Lower leg skin (tissue), 4 donors: ENCODE measurements around the gene PLEKHN1. TPM values are rescaled to one million over a fixed set of nuclear protein-coding genes. Genes with fewer than 3 reads are reported as not detected.

Experiments
- DNase-seq, 2 donors: peaks; one replicate each; pipeline ENCODE4 v3.0.0-alpha.2; 2019; ENCODE audit warnings: low spot score in 2 of 2
- H3K4me3 ChIP-seq: fragments of 200-600 bp; sonication (generic); 2 replicates; pipeline ENCODE4 v1.5.1; 2017; ENCODE audit warnings: mild to moderate bottlenecking, low read depth; ENCODE audit not compliant: poor library complexity, severe bottlenecking
- POLR2A ChIP-seq, 2 donors: fragments of 450-650 bp; IDR thresholded peaks; one replicate each; pipeline ENCODE4 v1.6.1; 2016 to 2017; ENCODE audit warnings: antibody characterized with exemption in 2 of 2, mild to moderate bottlenecking in 1 of 2, moderate library complexity in 1 of 2
- WGBS, 2 donors: methylation state at CpG; one replicate each; pipeline ENCODE4 v1.1.5; 2018; 5-methylcytosine and 5-hydroxymethylcytosine counted together
- intact Hi-C: fragments of 100-400 bp; cut with DNase I; formaldehyde crosslinking; loops from one replicate; pipeline ENCODE4 v1.15.0; 2023; ENCODE audit warnings: low total_unique reads
- total RNA-seq, 4 donors: library from RNA; depleted of rRNA; stranded (reverse); fragments of >200 nt; gene quantifications; one replicate each; pipeline ENCODE4 v1.1.0, GENCODE V29; 2016
- TF ChIP-seq, protein P1 (sequence below), 3 donors: fragments of 450-650 bp; IDR thresholded peaks; one replicate each; pipeline ENCODE4 v1.5.1; 2016; ENCODE audit warnings: antibody characterized with exemption in 3 of 3, mild to moderate bottlenecking in 3 of 3, moderate library complexity in 2 of 3

PLEKHN1 gene
- total RNA-seq, 4 donors from 2014 or later, result 38.7 to 109 (median 45.3) TPM

DNA sequence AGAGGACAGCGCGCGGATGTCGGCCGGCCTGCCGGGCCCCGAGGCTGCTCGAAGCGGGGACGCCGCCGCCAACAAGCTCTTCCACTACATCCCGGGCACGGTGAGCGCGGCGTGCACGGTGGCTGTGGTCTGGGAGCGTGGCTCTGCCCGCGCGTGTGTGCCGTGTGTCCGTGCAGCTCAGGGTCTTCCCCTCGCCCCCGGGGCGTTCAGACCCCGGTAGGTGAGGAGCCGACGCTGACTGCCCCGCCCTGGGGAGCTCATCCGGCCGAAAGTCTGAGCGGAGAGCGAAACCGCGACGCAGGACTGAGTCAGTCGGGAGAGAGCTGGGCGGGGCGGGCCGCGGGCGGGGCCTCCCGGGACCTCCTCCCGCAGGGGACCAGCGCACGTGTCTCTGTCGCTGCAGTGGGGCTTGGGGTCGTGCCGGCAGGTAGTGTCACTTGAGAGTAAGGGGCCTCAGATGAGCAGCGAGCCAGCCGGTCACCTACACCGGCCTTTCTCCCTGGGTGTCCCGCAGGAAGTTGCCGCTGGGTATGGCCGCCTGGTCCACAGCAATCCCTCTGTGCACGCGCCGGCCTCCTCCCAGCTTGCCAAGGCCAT lies 520 bp downstream of the PLEKHN1 start:
- peak overlapping the region; percentile 48 for H3K4me3 ChIP-seq
- no peak for TF ChIP-seq POLR2A (IDR thresholded peaks at IDR 0.05)
- TF ChIP-seq, protein P1, sequence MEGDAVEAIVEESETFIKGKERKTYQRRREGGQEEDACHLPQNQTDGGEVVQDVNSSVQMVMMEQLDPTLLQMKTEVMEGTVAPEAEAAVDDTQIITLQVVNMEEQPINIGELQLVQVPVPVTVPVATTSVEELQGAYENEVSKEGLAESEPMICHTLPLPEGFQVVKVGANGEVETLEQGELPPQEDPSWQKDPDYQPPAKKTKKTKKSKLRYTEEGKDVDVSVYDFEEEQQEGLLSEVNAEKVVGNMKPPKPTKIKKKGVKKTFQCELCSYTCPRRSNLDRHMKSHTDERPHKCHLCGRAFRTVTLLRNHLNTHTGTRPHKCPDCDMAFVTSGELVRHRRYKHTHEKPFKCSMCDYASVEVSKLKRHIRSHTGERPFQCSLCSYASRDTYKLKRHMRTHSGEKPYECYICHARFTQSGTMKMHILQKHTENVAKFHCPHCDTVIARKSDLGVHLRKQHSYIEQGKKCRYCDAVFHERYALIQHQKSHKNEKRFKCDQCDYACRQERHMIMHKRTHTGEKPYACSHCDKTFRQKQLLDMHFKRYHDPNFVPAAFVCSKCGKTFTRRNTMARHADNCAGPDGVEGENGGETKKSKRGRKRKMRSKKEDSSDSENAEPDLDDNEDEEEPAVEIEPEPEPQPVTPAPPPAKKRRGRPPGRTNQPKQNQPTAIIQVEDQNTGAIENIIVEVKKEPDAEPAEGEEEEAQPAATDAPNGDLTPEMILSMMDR (IDR thresholded peaks at IDR 0.05), result no peak
- intact Hi-C loops, result no loop called here
- 0 to 1% methylated on average over 12 to 15 of the region's 60 CpGs for WGBS, 2 donors
- DNase-seq, result peak; percentile 55 to 95

DNA sequence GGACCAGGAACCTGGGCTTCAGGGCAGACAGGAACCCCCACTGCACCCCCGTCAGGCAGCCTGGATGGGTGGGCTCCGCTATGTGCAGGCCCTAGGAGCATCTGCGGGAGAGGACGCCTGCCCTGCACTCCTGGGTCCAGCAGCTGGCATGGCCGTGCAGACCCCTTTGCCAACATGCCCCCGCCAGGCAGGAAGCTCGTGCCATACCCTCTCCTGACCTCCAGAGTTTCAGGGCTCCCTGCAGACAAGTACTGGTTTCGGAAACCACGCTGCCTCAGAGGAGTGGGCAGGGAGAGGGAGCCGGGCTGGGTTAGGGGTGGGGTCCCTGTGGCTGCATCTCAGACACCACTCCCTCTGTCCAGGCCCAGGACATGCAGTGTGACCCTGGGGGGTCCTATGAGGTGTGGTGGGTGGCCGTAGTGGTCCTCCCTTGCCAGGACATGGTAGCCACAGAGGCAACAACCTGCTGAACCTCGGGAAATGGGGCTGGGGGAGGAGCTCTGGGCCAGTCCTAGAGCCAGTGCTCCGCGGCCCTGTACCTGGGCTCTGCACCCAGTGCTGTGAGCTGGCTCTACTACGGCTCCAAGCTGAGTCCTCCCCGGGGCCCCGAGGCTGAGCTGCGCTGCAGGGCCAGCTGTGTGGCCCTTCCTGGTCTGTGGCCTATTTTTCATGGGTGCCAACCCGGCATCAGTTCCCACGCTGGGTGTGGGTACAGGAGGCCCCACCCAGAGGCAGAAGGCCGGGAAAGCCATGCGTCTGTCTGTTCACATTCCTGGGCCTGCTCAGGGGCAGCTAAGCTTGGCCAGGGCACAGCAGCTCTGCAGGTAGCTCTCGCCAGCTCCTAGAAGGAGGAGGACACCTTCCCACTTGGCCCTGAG lies 1.4 kb downstream of the PLEKHN1 start:
- intact Hi-C loops, result no loop called here
- no peak for TF ChIP-seq POLR2A (IDR thresholded peaks at IDR 0.05)
- TF ChIP-seq, protein P1 (IDR thresholded peaks at IDR 0.05), result no peak
- DNase-seq, result no peak
- WGBS, 2 donors, result 49 to 50% methylated on average over 14 to 17 of the region's 23 CpGs
- no peak overlapping the region for H3K4me3 ChIP-seq

DNA sequence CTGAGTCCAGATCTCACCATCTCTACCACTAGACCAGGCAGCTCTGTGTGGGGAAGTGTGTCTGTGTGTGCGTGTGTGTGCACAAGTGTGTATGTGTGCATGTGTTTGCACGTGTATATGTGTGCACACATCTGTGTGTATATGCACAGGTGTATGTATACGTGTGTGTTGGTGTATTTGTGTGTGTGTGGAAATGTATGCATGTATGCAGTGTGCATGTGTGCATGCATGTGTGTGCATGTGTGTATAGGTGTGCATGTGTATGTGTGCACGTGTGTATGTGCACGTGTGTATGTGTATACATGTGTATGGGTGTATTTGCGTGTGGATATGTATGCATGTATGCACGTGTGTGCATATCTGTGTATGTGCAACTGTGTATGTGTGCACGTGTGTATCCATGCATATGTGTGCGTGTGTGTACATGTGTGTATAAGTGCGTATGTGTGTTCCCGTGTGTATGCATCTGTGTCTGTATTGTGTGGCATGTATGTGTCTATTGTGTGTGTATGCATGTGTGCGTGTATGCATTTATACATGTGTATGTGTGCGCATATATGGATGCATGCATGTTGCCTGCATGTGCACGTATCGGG lies 3.1 kb downstream of the PLEKHN1 start:
- WGBS, 2 donors, result 80 to 83% methylated on average over 15 of the region's 15 CpGs
- TF ChIP-seq POLR2A (IDR thresholded peaks at IDR 0.05), result no peak
- TF ChIP-seq, protein P1 (IDR thresholded peaks at IDR 0.05), result no peak
- H3K4me3 ChIP-seq, result no peak overlapping the region
- intact Hi-C loops, result no loop called here
- DNase-seq, result no peak

DNA sequence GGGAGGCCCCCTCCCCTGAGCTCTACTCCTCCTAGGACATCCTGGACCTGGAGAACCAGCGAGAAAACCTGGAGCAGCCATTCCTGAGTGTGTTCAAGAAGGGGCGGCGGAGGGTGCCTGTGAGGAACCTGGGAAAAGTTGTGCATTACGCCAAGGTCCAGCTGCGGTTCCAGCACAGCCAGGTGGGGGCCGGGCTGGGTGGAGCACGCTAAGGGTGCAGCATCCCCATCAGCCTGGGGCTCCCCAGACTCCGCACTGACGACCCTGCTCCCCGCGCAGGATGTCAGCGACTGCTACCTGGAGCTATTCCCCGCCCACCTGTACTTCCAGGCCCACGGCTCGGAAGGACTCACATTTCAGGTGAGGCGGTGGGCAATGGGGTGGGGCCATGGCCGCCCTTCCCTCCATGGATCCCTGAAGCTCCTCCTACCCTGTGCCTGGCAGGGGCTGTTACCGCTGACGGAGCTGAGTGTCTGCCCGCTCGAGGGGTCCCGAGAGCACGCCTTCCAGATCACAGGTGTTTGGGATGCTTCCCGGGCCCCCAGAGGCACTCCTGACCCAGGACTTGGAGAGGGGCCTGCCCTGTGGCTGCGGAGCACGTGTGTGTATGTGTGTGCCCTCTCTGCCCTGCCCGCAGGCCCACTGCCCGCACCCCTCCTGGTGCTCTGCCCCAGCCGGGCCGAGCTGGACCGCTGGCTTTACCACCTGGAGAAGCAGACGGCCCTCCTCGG lies 4.1 kb downstream of the PLEKHN1 start:
- DNase-seq, result no peak
- no peak overlapping the region for H3K4me3 ChIP-seq
- intact Hi-C loops, result no loop called here
- WGBS, 2 donors, result 23 to 26% methylated on average over 30 to 33 of the region's 33 CpGs
- TF ChIP-seq POLR2A (IDR thresholded peaks at IDR 0.05), result no peak
- TF ChIP-seq, protein P1 (IDR thresholded peaks at IDR 0.05), result no peak

DNA sequence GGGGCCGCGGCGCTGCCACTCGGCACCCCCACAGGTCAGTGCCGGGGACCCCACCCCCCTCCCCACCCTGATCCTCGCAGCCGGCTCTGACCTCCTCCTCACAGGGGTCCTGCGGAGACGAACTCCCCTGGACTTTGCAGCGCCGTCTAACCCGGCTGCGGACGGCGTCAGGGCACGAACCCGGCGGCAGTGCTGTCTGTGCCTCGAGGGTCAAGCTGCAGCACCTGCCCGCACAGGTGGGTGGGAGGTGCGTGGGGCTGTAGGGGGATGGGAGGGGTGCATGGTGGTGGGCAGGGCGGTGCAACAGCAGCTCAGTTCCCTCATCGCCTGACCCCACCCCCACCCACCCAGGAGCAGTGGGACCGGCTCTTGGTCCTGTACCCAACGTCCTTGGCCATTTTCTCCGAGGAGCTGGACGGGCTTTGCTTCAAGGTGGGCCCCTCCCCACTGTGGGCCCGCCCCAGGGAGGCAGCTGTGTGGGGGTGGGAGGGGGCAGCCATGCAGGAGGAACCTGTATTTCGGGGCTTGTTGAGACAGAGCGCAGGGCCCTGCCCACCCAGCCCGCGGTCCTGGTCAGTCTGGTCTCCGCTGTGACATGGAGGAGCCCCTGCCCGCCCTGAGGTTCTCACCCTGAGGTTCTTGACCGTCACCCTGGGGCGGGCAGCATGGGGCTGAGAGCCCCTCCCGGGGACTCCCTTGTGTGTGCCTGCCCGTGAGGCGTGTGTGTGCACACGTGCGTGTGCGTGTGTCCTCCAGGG lies 4.9 kb downstream of the PLEKHN1 start:
- TF ChIP-seq, protein P1 (IDR thresholded peaks at IDR 0.05), result no peak
- H3K4me3 ChIP-seq, result no peak overlapping the region
- 22 to 30% methylated on average over 27 of the region's 42 CpGs for WGBS, 2 donors
- intact Hi-C loops, result no loop called here
- no peak for DNase-seq
